ENCODE measurements around the gene CD6.

Gene CD6

DNA sequence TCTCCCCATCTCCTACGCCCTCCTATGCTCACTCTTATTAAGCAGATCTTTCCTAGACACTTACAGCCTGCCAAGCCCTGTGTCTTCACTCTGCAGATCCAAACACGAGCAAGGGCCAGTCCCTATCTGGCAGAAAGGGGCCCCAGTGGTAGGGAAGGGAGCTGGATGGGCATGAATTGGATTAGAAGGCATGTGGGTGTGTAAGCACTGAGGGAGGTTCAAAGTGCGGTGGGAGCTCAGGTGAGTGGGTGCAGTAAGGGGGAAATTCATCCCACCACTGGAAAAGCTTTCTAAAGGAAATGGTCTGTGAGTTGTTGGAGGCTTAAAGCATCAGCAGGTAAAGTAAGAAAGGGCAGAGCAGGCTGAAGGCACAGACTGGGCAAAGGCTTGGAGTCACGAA is 41.7 kb upstream of the CD6 start:
- DNase-seq (ENCODE audit: low read depth) = no peak
- no peak overlapping the region for H3K4me3 ChIP-seq (ENCODE audit: control insufficient read depth, low read depth, low read length)
- no peak for TF ChIP-seq CTCF (IDR thresholded peaks at IDR 0.05; ENCODE audit: control insufficient read depth, insufficient read depth, low read depth, low read length, missing control alignments)

- no peak overlapping the region for H3K4me3 ChIP-seq (ENCODE audit: control insufficient read depth, low read depth, low read length)
- DNase-seq (ENCODE audit: low read depth) = no peak
- TF ChIP-seq CTCF (IDR thresholded peaks at IDR 0.05; ENCODE audit: control insufficient read depth, insufficient read depth, low read depth, low read length, missing control alignments) = no peak
Measured at GRCh38 chr11:60930394-60930793, 41.1 kb upstream of the CD6 start.

DNA sequence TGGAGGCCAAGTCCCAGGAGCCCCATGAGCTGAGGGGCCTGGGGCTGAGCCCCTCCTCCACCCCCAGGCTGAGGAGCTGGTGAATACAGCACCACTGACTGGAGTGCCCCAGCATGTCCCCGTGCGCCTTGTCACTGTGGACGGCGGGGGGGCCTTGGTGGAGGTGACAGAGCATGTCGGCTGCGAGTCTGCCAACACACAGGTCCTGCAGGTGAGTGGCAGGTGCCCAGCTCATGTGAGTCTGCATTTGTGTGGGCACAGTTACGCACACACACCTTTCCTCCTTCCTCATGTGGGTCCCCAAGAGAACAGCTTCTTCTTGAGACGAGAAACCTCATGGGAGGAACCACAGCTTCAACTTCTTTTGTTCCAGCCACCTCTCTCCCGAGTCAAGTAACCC is 39.6 kb upstream of the CD6 start:
- no peak overlapping the region for H3K4me3 ChIP-seq (ENCODE audit: control insufficient read depth, low read depth, low read length)
- DNase-seq (ENCODE audit: low read depth) = no peak
- TF ChIP-seq CTCF (IDR thresholded peaks at IDR 0.05; ENCODE audit: control insufficient read depth, insufficient read depth, low read depth, low read length, missing control alignments) = no peak

- no peak for DNase-seq (ENCODE audit: low read depth)
- no peak overlapping the region for H3K4me3 ChIP-seq (ENCODE audit: control insufficient read depth, low read depth, low read length)
- TF ChIP-seq CTCF (IDR thresholded peaks at IDR 0.05; ENCODE audit: control insufficient read depth, insufficient read depth, low read depth, low read length, missing control alignments) = no peak
Measured at GRCh38 chr11:60932605-60933356, 38.7 kb upstream of the CD6 start.

GRCh38 chr11:60933416-60934123 is 37.9 kb upstream of the CD6 start:
- H3K4me3 ChIP-seq (ENCODE audit: control insufficient read depth, low read depth, low read length) = no peak overlapping the region
- no peak for TF ChIP-seq CTCF (IDR thresholded peaks at IDR 0.05; ENCODE audit: control insufficient read depth, insufficient read depth, low read depth, low read length, missing control alignments)
- DNase-seq (ENCODE audit: low read depth) = no peak

DNA sequence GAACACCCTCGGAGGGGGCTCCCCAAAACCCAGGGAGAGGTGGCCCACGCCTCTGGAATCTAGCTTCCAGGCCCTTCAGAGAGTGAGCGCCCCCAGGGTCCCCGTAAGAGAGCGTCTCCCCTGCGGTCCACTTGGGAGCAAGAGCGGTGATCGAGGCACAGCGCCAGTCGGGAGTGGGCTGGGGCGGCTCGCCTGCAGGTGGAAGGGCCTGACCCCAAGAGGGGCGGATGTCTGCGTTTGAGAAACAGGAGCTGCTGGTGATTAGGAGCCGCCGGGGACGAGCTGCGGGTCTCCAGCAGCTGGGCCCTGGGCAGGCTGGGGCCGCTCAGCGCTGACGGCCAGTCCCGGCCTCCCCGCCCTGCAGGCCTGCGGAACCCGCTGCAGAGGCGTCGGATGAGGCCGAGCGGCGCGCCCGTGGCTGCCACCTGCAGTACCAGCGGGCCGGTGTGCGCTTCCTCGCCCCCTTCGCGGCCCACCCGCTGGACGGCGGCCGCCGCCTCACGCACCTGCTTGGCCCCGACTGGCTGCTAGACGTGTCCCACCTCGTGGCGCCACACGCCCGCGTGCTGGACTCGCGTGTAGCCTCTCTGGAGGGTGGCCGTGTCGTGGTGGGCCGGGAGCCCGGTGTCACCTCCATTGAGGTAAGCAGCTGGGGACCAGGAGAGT is 37.2 kb upstream of the CD6 start:
- TF ChIP-seq CTCF (IDR thresholded peaks at IDR 0.05; ENCODE audit: control insufficient read depth, insufficient read depth, low read depth, low read length, missing control alignments) = no peak
- H3K4me3 ChIP-seq (ENCODE audit: control insufficient read depth, low read depth, low read length) = no peak overlapping the region
- DNase-seq (ENCODE audit: low read depth) = no peak

Data from AG09309 (cell line).